HL-60 (cell line): ENCODE data around the gene SVEP1.

ENCODE experiments used
- DNase-seq, 2 experiments: peaks; one replicate each; pipeline ENCODE4 v3.0.0-alpha.2; 2010 to 2020; ENCODE audit warnings: low read depth in 1 of 2, low spot score in 1 of 2
- H3K27ac ChIP-seq: fragments of 250-450 bp; sonication (Bioruptor Pico); replicated peaks from 2 replicates; pipeline ENCODE4 v1.5.1; 2020; ENCODE audit warnings: mild to moderate bottlenecking, moderate library complexity
- H3K27me3 ChIP-seq: fragments of 250-450 bp; sonication (Bioruptor Pico); 2 replicates; pipeline ENCODE4 v1.5.1; 2021; ENCODE audit warnings: mild to moderate bottlenecking, moderate library complexity; ENCODE audit not compliant: insufficient read depth, poor library complexity, severe bottlenecking
- H3K4me3 ChIP-seq: replicated peaks from 2 replicates; pipeline ENCODE4 v1.5.1; 2011; ENCODE audit warnings: mild to moderate bottlenecking, control low read depth, low read length; ENCODE audit not compliant: insufficient read depth
- CTCF ChIP-seq: IDR thresholded peaks from one replicate; pipeline ENCODE4 v1.5.1; 2011; ENCODE audit warnings: low read length, control low read depth, inconsistent platforms; ENCODE audit not compliant: insufficient read depth
- GABPA ChIP-seq: IDR thresholded peaks from 2 replicates; pipeline ENCODE4 v1.6.1; 2012; ENCODE audit warnings: low read depth
- POLR2AphosphoS5 ChIP-seq: IDR thresholded peaks from 2 replicates; pipeline ENCODE4 v1.6.1; 2012; ENCODE audit warnings: low read depth
- REST ChIP-seq: IDR thresholded peaks from 2 replicates; pipeline ENCODE4 v1.6.1; 2012; ENCODE audit warnings: low read depth; ENCODE audit not compliant: insufficient replicate concordance
- SPI1 ChIP-seq: IDR thresholded peaks from 2 replicates; pipeline ENCODE4 v1.6.1; 2012; ENCODE audit warnings: low read depth, mild to moderate bottlenecking, borderline replicate concordance

The SVEP1 gene

GRCh38 chr9:110443146-110443865 is 136.2 kb downstream of the SVEP1 start:
- TF ChIP-seq GABPA: no peak
- TF ChIP-seq REST: no peak
- no peak for TF ChIP-seq CTCF
- TF ChIP-seq POLR2AphosphoS5: no peak
- TF ChIP-seq SPI1: no peak
- DNase-seq: no peak
- no peak overlapping the region for H3K4me3 ChIP-seq
- no peak overlapping the region for H3K27ac ChIP-seq
- H3K27me3 ChIP-seq: no peaks in the 10 kb centered on the region

GRCh38 chr9:110440796-110441195 is 138.7 kb downstream of the SVEP1 start:
- TF ChIP-seq SPI1 (no peak), GABPA (no peak), CTCF (no peak), REST (no peak), POLR2AphosphoS5 (no peak)
- Histone ChIP-seq H3K27me3 (no peaks in the 10 kb centered on the region), H3K27ac (no peak overlapping the region), H3K4me3 (no peak overlapping the region)
- DNase-seq: no peak

GRCh38 chr9:110440172-110440571 is 139.4 kb downstream of the SVEP1 start:
- Histone ChIP-seq H3K27ac (no peak overlapping the region), H3K27me3 (no peaks in the 10 kb centered on the region), H3K4me3 (no peak overlapping the region)
- no peak for DNase-seq
- TF ChIP-seq CTCF: no peak
- no peak for TF ChIP-seq GABPA
- no peak for TF ChIP-seq REST
- no peak for TF ChIP-seq POLR2AphosphoS5
- TF ChIP-seq SPI1: no peak
